COLO668 (cell line): ENCODE results near the gene SDF2.
A peak's percentile ranks its signal among the peaks of the same experiment; 100 is the strongest.

Experiments
- DNase-seq: peaks from one replicate; lab custom pipeline; 2025; ENCODE audit not compliant: unreplicated experiment; lab: John Stamatoyannopoulos, UW

Gene SDF2, protein sequence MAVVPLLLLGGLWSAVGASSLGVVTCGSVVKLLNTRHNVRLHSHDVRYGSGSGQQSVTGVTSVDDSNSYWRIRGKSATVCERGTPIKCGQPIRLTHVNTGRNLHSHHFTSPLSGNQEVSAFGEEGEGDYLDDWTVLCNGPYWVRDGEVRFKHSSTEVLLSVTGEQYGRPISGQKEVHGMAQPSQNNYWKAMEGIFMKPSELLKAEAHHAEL

GRCh38 chr17:28661635-28662526 lies at the start of gene SDF2, which contains the start of gene SUPT6H:
SDF2 (minus strand) TSS chr17:28661906; CDS start chr17:28661876, 30 bp downstream.
SUPT6H (plus strand) TSS chr17:28662205; CDS start chr17:28673402, 11,197 bp downstream.
- DNase-seq: peak; percentile 82

GRCh38 chr17:28710861-28711722 lies 49.4 kb upstream of the SDF2 start:
- DNase-seq: peak; percentile 80

DNA sequence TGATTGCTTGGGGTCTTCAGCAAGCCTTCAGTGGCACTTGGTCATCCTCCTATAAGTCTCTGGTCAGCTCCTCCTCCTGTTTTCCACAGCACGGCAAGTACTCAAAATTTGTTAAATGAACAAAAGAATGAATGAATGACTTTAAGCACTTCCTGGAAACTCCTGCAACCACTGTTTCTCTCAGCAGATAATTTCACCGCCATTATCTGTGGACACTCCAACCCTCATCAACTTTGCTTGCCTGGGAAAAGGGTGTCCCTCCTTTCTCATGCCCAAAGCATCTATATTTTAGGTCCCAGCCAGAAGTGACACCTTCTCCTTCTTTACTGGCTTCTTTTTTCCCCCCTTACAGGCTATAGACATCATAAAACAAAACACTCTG lies 45.6 kb upstream of the SDF2 start:
- no peak for DNase-seq

- DNase-seq: no peak
Observed at GRCh38 chr17:28706471-28707338, 45.0 kb upstream of the SDF2 start.

DNA sequence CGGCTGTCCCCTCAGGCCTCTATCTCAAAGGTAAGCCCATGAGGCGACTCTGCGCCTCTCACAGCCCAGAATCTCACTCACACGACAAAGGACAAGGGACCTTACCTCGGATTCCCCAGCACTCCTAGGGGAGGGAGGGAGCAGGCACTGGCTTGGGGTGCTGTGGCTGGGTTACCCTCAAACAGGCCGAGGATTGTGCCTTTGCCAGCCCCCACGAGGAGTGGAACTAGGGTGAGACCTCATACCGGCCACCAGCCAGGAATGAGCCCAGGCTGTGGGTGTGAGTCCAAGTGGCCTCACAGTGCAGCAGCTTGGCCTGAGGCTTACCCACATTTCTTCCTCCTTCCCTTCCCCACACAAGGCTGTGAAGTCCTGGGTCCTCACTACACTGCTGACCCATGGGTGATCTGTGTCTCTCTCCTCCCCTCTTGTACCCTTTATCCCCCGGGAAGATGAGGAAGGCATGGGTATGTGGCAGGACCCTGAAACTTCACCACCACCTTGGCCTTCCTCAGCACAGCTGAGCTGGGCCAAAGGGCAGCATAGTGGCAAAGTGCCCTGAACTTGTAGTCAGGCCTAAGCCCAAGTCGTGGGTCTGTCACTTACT lies 44.1 kb upstream of the SDF2 start:
- DNase-seq: no peak

DNA sequence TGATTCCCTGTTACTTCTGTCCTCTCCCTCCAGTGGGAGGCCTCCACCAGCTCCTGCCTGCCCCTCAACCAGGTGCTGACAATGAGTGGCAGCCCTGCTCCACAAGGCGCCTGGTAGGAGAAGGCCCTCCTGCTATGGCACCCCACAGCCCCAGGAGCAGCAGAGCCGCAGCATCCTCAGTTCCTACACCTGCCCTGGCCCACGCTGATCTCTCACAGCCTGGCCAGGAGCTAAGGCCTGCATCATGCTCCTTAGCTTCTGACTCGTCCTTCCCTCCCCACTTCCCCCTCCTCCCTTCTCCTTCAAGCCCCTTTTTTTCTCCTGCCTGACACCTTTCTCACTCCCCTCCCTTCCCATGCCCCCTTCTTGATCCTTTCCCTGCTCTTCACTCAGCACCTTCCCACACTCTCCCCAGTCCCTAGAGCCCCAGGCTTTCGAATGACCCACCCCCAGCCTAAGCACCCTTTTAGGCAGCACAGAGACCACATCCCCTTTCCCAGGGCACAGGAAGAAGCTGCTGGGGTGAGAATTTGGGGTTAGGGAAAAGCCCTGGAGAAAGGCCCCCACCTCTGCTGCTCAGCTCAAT lies 43.5 kb upstream of the SDF2 start:
- no peak for DNase-seq

DNA sequence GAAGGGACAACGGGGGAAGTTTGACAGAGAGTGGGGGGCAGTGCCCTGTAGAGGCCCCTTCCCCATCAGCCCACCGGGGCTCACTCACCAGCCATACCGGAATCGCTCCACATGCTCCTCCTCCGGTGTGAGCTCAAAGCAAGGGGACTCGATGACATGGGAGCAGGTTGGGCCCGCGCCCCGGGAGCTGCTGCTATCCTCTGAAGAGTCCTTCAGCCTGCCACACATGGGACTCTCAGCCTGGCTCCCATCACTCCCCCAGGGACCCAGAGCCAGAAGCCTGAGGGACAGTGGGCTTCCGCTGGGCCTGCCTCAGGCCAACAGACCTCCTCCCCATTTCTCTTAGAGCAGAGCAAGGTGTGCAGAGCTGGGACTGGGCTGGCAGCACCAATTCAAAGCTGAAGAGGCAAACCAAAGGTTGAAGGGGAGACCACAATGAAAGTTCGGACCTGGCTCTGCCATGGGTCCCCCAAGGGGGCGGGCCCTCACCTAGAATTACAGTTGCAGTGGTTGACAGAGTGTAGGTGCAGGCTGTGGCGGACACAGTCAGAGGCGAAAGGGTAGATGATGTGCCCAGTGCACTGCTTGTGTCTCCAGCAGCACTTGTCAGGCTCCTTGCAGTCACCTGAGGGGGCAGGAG lies 42.6 kb upstream of the SDF2 start:
- no peak for DNase-seq

DNA sequence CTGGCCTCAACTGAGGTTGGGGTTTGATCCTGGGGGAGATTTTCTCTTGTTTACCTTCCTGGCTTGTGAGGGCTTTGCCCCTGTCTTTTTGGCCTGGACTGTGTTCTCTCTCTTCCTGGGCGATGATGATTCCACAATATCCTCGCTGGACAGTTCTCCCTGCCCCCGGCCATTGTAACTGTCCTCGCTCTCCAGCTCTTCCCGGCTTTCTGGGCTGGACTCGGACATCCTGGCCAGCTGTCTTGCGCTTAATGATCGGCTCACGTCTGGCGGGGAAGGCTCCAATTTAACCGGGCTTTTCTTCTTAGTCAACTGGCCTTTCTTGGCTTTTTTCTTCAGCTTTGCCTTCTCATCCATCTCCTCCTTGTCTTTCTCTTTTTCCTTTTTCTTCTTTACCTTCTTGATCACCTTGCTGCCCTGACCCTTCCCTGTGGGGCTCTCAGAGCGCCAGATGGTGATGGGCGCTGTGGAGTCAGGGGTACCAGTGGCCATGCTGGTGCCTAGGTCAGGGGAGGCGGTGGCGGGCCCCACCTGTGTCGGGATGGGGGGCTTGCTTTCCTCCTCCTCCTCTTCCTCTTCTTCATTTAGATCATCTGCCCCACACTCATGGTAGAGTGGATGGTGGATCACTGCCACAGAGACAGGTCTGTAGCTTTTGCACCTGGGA lies 42.0 kb upstream of the SDF2 start:
- DNase-seq: no peak

DNA sequence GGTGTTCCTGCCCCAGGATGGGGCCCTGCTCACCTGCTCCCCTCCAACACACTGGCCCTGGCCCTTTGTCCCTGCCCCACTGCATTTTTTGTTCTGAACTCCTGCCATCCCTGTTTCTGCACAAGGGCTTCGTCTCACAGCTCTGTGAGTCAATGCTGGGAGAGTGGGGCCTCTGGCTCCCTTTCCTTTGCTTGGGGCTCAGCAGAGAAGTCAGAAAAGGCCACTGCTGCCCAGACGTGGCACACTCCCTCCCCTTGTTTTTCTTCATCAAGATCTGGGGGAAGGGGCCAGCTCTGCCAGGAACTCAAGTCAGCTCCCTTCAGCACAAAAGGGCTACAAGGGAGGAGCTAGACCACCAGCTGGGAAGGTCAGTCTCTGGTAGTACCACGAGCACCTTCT lies 41.0 kb upstream of the SDF2 start:
- no peak for DNase-seq

- no peak for DNase-seq
Observed at GRCh38 chr17:28702026-28702751, 40.5 kb upstream of the SDF2 start.

DNA sequence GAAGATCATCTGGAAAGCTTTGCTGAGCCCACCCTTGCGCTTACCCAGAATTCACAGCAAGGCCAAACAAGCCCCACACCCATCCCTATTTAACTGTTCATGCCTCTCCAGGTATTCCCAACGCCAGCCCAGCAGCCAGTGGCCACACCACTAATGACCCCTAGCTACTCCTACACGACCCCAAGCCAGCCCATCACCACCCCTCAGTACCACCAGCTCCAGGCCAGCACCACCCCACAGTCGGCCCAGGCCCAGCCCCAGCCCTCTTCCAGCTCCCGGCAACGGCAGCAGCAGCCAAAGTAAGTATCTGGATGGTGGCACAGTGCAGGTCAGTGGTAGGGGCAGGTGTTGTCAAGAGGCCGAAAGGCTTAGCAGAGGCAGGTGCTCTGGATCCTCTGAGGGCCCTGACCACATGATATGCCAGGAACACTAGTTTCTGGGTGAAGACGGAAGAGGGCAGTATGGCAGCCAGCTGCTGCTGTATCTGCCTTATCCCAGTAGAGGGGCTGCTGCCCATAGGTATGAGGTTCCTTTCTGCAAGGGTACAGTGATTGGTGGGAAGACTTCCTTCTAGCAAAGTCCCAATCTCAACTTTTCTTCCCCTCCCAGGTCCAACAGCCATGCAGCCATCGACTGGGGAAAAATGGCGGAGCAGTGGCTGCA lies 39.3 kb upstream of the SDF2 start:
- DNase-seq: no peak

- no peak for DNase-seq
Observed at GRCh38 chr17:28700278-28700677, 38.6 kb upstream of the SDF2 start.

DNA sequence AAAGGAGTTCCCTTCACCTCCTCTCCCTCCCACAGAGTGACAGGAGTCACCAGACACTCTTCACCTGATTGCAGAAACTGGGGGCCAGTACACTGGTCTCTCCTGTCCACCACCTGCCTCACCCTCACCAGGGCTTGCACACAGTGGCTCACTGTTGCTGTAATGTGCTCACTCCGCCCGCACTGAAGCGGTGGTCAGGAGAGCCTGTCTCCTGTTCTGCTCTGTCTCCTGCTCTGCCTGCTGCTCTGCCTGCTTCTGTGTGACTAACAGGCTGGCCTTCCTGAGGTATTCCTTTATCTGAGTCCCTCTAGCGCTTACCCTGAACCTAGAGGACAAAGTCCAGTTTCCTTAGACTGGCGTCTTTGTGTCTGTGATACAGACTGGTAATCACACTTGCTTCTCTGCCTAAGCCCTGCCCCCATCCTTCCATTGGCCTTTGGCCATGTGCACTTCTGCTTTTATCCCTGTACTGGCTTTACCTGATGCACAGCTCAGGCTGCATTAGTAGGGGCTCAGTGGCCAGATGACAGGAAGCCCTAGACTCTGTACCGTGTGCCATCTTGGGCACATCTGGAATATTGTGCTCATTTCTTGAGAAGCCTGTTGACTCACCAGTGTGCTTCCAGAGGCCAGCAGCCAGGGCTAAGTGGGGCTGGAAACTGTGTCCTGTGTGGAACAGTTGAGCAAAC lies 36.7 kb upstream of the SDF2 start:
- DNase-seq: no peak

GRCh38 chr17:28693869-28694268 lies 32.2 kb upstream of the SDF2 start:
- no peak for DNase-seq

DNA sequence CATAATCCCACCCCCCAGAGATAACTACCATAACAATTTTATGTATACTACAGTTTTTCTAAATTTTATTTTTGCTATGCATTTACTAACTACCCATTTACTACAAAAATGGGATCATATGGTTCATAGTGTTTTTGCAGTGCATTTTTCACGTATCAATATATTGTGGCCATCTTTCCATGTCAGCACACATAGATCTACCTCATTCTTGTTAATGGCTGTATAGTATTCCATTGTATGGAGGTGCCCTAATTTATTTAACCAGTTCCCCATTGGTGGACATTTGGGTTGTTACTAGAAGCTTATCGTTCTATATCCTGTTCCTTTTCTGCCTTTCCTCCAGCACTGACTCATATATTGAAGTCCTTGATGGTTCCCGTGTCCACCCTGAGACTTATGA lies 27.3 kb upstream of the SDF2 start:
- DNase-seq: no peak

DNA sequence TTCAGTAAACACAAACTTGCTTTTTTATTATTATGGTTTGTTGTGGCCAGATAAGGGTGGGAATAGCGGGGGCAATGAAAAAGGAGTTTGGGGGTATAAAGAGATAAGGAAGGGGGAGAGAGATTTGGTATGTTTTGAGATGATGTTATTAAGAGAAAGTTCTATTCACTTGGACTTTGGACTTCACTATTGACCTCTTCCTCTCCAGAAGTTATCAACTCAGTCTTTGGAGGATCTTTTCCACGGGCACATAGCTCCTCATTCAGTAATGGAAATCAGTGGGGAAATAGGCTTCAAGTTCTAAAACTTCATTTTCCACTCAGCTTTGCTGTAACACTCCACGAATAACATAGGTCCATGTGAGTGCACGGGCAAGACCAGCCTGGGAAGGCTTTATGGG lies 26.8 kb upstream of the SDF2 start:
- no peak for DNase-seq

DNA sequence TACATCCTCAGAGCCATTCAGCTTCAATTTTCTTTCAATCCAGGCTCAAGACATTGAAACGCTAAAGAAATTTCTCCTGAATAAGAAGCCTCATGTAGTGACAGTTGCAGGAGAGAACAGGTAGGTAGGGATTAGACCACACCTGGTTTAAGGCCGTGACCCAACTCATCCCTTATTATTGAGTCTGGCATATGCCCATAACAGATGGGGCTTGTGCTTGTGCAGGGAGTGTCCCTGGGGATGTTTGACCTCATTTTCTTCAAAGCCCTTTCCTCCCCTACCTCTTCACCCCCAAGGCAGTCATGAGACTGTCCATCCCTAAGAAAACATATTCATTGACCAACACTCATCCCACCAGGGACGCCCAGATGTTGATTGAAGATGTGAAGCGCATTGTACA lies 24.6 kb upstream of the SDF2 start:
- DNase-seq: no peak
